ENCODE data around the gene SGSM1.

The SGSM1 gene, protein sequence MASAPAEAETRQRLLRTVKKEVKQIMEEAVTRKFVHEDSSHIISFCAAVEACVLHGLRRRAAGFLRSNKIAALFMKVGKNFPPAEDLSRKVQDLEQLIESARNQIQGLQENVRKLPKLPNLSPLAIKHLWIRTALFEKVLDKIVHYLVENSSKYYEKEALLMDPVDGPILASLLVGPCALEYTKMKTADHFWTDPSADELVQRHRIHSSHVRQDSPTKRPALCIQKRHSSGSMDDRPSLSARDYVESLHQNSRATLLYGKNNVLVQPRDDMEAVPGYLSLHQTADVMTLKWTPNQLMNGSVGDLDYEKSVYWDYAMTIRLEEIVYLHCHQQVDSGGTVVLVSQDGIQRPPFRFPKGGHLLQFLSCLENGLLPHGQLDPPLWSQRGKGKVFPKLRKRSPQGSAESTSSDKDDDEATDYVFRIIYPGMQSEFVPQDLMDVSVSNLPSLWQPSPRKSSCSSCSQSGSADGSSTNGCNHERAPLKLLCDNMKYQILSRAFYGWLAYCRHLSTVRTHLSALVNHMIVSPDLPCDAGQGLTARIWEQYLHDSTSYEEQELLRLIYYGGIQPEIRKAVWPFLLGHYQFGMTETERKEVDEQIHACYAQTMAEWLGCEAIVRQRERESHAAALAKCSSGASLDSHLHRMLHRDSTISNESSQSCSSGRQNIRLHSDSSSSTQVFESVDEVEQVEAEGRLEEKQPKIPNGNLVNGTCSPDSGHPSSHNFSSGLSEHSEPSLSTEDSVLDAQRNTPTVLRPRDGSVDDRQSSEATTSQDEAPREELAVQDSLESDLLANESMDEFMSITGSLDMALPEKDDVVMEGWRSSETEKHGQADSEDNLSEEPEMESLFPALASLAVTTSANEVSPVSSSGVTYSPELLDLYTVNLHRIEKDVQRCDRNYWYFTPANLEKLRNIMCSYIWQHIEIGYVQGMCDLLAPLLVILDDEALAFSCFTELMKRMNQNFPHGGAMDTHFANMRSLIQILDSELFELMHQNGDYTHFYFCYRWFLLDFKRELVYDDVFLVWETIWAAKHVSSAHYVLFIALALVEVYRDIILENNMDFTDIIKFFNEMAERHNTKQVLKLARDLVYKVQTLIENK

DNA sequence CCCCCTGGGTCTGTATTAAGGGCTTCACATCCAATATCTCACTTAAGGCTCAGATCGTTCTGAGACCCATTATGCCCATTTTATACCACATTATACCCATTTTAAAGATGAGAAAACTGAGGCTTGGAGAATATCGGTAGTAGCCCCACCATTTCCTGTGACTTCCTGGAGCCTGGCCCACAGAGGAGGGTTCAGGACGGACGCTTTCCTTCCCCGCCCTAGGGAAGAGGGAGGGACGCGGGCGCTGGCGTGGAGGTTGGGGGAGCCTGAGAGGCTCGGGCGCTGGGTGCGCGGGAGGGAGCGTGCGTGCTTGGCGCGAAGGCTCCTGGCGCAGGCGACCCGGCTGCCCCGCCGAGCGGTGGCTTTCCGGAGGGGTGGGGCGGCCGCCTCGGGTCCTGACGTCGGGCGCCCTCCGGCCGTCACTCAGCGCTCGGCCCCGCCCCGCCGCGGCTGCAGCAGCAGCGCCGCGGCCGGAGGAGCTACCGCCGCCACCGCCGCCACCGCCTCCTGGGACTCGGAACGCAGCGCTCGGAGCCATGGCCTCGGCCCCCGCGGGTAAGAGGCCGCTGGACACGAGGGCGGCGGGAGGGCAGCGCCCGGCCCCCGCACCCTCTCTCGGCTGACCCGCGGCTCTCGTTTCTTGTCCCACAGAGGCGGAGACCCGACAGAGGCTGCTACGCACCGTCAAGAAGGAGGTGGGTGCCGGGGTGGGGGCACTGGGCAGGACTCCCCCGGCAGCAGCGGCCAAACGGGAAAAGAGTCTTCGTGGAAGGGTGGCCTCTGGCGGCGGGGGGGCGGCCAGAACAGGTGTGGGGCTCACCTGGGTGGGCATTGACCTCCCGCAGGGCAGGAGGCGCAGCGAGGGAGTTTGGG lies at the start of gene SGSM1:
Gene SGSM1, plus strand, starts transcription at position 422 of the 873 bp plus-strand sequence. Its CDS starts 115 bp downstream, at position 537.
- peak in 1 of 2 experiments; percentile 6 for DNase-seq

DNA sequence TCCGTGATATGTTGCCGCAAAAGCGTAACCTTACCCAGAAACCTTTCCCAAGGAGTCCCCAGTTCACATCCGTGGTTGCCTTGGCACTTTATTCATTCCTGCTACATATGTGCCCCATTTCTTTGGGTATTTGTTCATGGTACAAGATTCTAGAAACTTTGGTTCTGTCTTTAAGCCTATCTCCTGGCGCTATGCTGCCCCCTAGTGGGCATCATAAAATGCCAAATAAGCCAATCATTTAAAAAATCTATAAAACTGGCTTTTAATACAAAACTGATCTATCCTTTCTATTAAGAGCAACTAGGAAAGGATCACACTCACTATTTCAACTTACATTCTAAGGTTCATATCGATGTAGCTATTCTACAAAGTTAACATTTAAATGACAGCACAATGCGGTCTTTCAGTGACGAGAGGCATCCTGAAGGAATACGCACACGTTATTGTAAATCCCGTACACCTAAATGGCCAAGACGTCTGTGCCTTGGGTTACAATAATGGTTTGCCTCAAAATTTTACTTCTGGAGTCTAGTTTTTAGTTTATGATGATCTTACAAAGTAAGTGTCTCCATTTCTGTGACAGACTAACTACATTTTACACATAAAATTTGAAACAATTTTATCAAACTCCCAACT lies 47.7 kb upstream of the SGSM1 start:
- peak; percentile 23 to 51 for DNase-seq

- no peak for DNase-seq
Observed at GRCh38 chr22:24759765-24760164, 46.2 kb upstream of the SGSM1 start.

GRCh38 chr22:24760708-24761306 lies 45.2 kb upstream of the SGSM1 start:
- no peak for DNase-seq

- no peak for DNase-seq
Observed at GRCh38 chr22:24761888-24762675, 43.9 kb upstream of the SGSM1 start.

DNA sequence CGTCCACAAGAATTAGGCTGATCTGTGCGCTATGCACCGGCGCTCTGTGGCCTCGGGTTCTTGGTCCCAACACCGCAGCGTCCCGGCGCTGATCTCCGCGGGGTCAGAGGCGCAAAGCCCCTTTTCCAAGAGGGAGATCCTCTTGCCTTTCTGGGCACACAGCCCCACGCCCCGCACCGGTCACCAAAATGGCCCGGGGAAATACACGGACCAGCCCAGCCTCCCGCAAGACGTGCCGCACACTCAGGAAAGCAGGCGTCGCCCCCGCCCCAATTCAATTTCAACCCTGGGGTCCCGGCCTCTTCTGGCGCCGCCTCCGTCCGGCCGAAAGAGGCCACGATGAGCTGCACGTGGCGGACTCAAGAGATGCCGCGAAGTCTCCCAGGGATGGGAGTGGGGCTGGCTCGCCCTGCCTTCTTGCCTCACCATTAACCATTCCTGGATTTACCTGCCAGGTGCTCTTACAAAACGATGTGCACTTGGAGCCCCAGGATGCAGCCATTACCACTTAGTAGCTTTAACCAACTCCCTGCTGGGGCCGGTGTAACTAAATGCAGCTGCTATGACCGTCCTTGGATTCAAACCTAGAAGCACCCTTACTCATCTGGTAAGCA lies 42.0 kb upstream of the SGSM1 start:
- no peak for DNase-seq

- DNase-seq: no peak
Observed at GRCh38 chr22:24765166-24765565, 40.8 kb upstream of the SGSM1 start.

DNA sequence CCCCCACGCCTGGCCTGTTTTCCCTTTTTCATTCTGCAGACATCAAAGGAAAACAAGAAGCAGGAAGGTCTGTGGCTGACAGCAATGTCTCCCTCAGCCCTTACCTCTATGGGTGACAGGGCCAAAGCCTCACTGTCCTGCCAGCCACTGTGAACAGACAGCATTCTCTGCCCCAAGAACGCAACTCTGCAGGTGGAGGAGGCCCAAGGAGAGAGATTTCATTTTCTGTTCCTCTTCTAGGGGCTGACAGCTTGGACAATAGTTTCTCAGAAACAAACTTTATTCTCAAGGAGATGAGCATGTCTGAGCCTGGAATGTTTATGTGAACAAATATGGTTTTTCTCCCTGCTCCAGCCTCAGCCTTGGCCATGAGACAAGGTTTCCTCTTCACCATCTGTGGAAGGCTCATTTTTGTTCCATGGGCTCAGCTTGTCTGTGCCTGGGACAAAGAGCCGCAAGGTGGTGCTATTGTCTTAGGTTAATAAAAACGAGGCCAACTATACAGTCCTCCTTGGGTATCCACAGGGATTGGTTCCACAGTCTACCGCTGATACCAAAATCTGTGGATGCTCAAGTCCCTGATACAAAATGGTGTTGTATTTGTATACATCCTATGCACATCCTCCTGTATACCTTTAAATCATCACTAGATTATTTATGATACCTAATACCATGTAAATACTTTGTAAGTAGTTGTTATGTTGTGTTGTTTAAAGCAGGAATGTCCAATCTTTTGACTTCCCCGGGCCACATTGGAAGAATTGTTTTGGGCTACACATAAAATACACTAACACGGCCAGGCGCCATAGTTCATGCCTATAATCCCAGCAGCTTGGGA lies 37.3 kb upstream of the SGSM1 start:
- peak; percentile 29 to 40 for DNase-seq

DNA sequence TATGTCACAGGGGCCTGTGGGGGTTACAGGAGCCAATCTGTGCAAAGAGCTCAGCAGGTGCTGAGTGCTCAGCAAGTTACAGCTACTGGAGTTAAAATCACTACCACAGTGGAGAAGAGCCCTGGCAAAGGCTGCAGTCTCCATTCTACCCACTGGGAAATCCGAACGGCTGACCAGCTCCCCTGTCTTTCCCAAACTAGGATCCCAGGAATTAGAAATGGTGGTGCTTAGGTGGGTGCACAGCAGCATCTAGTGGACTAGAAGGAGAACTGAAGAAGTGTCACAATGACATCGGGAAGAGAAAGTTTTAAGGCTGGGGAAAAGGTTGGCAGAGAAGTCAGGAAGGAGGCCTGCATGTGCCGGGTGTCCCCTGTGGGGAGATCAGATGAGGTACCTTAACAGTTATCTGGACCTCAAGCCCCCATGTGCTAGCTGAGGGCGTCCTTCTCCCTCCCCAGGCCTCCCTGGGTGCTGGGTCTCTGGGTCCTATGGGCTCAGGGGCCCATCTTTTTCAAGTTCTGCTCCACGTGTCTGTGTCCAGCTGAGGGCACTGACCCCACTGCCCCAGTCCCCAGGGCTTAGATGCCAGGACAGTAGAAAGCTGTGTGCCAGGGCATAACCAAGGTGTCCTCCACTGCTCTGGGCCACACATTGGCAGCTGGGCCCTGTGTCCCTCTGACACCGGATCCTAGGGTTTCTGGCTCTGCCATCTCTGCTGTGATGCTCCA lies 33.4 kb upstream of the SGSM1 start:
- peak; percentile 3 to 38 for DNase-seq

DNA sequence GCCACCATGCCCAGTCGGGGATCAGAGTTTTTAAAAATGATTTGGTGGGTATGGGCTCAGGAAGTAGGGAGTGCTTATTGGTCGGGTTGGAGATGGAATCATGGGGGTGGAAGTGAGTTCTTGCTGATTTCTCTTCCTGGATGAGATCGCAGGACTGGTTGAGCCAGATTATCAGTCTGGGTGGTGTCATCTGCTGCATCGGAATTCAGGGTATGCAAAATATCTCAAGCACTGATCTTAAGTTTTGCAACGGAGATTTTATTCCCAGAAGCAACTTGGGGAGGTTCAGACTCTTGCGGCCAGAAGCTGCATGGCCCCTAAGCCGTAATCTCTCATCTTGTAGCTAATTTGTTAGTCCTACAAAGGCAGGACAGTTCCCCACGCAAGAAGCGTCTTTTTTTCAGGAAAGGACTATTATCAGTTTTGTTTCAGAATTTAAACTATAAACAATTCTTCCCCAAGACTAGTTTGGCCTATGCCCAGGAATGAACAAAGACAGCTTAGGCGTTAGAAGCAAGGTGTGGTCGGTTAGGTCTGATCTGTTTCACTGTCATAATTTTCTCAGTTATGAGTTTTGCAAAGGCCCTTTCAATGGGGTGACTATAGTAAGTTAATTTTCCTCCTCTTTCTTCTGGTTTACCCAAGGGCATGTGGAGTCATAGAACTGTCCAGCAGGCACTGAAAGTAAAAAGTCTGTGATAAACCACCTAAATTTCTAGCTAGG lies 30.1 kb upstream of the SGSM1 start:
- DNase-seq: no peak

- no peak for DNase-seq
Observed at GRCh38 chr22:24776525-24776924, 29.5 kb upstream of the SGSM1 start.

- DNase-seq: no peak
Observed at GRCh38 chr22:24789516-24789915, 16.5 kb upstream of the SGSM1 start.

DNA sequence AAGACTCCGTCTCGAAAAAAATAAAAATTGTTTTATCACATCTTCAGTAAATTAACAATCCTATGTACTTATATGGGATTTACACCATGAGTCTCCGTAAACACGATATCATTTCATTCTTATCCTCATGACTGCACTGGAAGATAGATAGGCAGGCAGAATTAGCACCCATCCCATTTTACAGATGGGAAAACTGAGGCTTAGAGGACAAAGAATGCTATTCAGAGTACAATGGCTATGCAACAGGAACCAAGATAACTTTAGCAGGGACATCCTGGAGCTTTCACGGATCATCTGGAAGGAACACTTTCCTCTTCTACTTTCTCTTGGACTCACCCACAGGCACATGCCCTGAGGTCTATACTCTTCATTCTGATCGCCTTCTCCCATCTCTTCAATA lies 14.6 kb upstream of the SGSM1 start:
- no peak for DNase-seq

GRCh38 chr22:24796056-24796455 lies 10.0 kb upstream of the SGSM1 start:
- no peak for DNase-seq

DNA sequence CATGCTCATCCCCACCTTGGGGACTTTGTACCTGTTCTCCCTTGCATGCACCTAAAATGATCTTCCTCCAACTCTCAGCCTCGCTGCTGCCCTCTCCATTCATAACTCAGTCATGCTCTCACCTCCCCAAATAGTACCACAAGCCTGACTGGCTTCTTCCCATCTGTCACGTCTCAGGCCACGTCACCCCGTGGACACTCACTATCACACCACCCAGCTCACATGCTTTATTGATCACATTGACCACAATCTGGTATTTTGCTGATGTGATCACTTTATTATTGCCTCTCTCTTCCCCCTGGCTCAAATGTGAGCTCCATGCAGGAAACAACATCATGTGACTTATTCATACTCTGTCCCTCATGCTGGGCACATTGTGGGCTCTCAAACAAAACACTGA lies 9.2 kb upstream of the SGSM1 start:
- DNase-seq: no peak

- DNase-seq: no peak
Observed at GRCh38 chr22:24801901-24802465, 4.0 kb upstream of the SGSM1 start.

DNA sequence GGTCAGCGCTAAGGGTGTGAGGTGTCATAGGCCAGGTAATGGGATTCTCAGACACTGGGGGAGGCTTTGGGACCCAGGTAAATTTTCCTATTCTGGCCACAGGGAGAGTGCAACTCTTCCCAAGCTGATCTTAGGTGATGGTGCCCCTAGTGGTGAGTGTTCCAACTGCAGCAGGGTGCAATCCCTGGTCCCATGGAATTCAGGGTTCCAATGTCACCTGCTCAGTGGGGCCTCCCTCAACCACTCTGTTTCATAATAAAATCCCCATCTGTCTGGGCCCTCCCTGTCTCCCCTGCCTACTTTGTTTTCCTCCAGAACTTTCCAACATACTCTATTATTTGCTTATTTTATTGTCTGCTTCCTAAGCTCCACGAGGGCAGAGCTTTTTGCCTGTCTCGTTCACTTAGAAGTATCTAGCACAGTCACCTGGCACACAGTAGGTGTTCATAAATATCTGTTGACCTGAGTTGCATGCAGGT lies 2.9 kb upstream of the SGSM1 start:
- peak in 1 of 2 experiments; percentile 33 for DNase-seq

Measured in Kasumi-1 (cell line).